DOHH2 (cell line): ENCODE measurements around the gene FGF5.

Experiments used
- H3F3A ChIP-seq: fragments of 200-600 bp; sonication (generic), shearing (Covaris generic); 2 replicates; pipeline ENCODE4 v1.6.0; 2016; ENCODE audit warnings: antibody characterized with exemption, mild to moderate bottlenecking; ENCODE audit not compliant: control insufficient read depth, insufficient read depth
- H3K27ac ChIP-seq: fragments of 200-600 bp; sonication (generic); 2 replicates; pipeline ENCODE4 v1.5.1; 2014; ENCODE audit warnings: low read depth, mild to moderate bottlenecking, low read length, moderate library complexity
- H3K27me3 ChIP-seq: fragments of 200-600 bp; sonication (generic); 2 replicates; pipeline ENCODE4 v1.6.1; 2014; ENCODE audit warnings: mild to moderate bottlenecking, low read length, mixed read lengths; ENCODE audit not compliant: control insufficient read depth
- H3K36me3 ChIP-seq: fragments of 200-600 bp; sonication (generic); 2 replicates; pipeline ENCODE4 v1.6.1; 2014; ENCODE audit warnings: mild to moderate bottlenecking, low read length, moderate library complexity, mixed read lengths; ENCODE audit not compliant: control insufficient read depth
- H3K4me1 ChIP-seq: fragments of 200-600 bp; sonication (generic); 2 replicates; pipeline ENCODE4 v1.6.1; 2014; ENCODE audit warnings: mild to moderate bottlenecking, low read length, mixed read lengths; ENCODE audit not compliant: control insufficient read depth
- H3K4me2 ChIP-seq: fragments of 200-600 bp; sonication (generic); 2 replicates; pipeline ENCODE4 v1.6.0; 2014; ENCODE audit warnings: mild to moderate bottlenecking, low read length, moderate library complexity
- H3K4me3 ChIP-seq: fragments of 200-600 bp; sonication (generic); 2 replicates; pipeline ENCODE4 v1.5.1; 2014; ENCODE audit warnings: mild to moderate bottlenecking, low read length, mixed read lengths
- H3K79me2 ChIP-seq: fragments of 200-600 bp; sonication (generic); 2 replicates; pipeline ENCODE4 v1.6.1; 2014; ENCODE audit warnings: mild to moderate bottlenecking, low read length, mixed read lengths; ENCODE audit not compliant: control insufficient read depth
- H3K9me2 ChIP-seq: fragments of 200-600 bp; sonication (generic); replicated peaks from 2 replicates; pipeline ENCODE4 v1.6.1; 2014; ENCODE audit warnings: mild to moderate bottlenecking, low read length, mixed read lengths; ENCODE audit not compliant: control insufficient read depth
- H3K9me3 ChIP-seq: fragments of 200-600 bp; sonication (generic); 2 replicates; pipeline ENCODE4 v1.6.1; 2014; ENCODE audit warnings: antibody characterized with exemption, low read length, mixed read lengths; ENCODE audit not compliant: control insufficient read depth, insufficient read depth
- H4K20me1 ChIP-seq: fragments of 200-600 bp; sonication (generic); 2 replicates; pipeline ENCODE4 v1.6.0; 2014; ENCODE audit warnings: low read depth, mild to moderate bottlenecking, antibody characterized with exemption, low read length, moderate library complexity; ENCODE audit not compliant: control insufficient read depth, insufficient read depth
- EZH2phosphoT487 ChIP-seq: fragments of 200-600 bp; sonication (generic); IDR thresholded peaks from 2 replicates; pipeline ENCODE4 v1.6.1; 2017; ENCODE audit warnings: borderline replicate concordance, mild to moderate bottlenecking, antibody characterized with exemption, low read length, moderate library complexity, mixed read lengths
- TF ChIP-seq, protein P1 (sequence below): fragments of 200-600 bp; sonication (generic); IDR thresholded peaks from one replicate; pipeline ENCODE4 v1.5.1; 2014; ENCODE audit warnings: antibody characterized with exemption, mild to moderate bottlenecking, low read depth, low read length; ENCODE audit not compliant: poor library complexity, severe bottlenecking

Gene FGF5

DNA sequence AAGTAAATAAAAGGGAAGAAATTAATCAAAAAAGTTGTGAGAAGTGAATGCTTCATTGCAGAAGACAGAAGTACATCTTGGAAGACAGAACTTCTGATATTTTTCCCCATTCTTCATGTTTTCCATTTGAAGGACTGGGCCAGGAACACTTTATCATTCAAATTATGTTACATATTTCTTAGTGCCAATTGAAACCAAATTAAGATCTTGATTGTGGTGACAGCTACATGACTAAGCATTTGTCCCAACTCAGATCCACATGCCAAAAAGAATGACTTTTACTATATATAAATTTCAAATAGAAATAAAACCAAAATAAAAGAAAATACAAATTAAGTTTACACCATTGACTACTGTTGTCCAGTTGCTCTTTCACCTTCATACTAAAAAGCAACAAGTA, 14.0 kb upstream of the FGF5 start:
- H3K4me3 ChIP-seq = no peak overlapping the region
- H4K20me1 ChIP-seq = no peaks in the 10 kb centered on the region
- TF ChIP-seq, protein P1, sequence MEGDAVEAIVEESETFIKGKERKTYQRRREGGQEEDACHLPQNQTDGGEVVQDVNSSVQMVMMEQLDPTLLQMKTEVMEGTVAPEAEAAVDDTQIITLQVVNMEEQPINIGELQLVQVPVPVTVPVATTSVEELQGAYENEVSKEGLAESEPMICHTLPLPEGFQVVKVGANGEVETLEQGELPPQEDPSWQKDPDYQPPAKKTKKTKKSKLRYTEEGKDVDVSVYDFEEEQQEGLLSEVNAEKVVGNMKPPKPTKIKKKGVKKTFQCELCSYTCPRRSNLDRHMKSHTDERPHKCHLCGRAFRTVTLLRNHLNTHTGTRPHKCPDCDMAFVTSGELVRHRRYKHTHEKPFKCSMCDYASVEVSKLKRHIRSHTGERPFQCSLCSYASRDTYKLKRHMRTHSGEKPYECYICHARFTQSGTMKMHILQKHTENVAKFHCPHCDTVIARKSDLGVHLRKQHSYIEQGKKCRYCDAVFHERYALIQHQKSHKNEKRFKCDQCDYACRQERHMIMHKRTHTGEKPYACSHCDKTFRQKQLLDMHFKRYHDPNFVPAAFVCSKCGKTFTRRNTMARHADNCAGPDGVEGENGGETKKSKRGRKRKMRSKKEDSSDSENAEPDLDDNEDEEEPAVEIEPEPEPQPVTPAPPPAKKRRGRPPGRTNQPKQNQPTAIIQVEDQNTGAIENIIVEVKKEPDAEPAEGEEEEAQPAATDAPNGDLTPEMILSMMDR = no peak
- no peak for TF ChIP-seq EZH2phosphoT487
- H3K9me3 ChIP-seq = no peaks in the 10 kb centered on the region
- H3K36me3 ChIP-seq = no peaks in the 10 kb centered on the region
- H3K9me2 ChIP-seq = no peaks in the 10 kb centered on the region
- no peak overlapping the region for H3K27ac ChIP-seq
- no peaks in the 10 kb centered on the region for H3F3A ChIP-seq
- H3K4me2 ChIP-seq = no peak overlapping the region
- H3K79me2 ChIP-seq = no peaks in the 10 kb centered on the region
- H3K4me1 ChIP-seq = no peaks in the 10 kb centered on the region
- H3K27me3 ChIP-seq = no peaks in the 10 kb centered on the region

DNA sequence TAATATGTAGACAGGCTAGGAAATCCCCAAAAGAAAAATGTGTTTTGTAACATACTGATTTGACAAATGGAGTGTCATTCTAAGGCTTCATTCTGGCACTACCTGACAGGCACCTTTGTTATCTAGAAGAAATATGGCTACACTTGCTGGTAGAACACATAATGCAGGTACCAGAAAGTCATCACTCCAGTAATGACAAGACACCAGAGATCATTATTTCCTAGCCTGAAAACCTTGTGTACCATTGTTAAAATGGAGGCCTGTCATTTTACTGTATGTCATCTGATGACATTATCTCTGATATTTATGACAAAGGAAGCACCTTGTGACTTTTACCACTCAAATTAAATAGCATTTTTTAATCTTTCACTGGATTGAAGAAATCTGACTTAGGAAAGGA, 13.5 kb upstream of the FGF5 start:
- Histone ChIP-seq H3K4me2 (no peak overlapping the region), H3K36me3 (no peaks in the 10 kb centered on the region)
- TF ChIP-seq, protein P1 = no peak
- no peak for TF ChIP-seq EZH2phosphoT487

DNA sequence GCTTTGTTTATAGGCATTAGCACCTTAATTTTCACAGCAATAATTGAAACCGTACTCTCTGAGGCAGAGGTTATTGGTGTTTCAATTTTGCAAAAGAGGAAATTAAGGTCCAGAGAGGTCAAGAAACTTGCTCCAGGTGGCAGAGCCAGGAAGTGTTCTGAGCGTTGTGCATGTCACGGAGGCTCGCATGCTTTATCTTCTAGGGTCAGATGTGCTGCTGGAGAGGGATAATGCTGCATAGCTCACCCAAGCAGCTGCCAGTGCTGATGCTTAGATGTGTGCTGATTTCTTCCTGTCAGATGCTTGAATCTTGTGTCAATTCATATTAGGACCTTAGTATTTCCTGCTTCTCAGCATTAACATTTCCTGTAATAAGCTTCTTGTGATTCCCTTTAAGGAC, 13.0 kb upstream of the FGF5 start:
- no peaks in the 10 kb centered on the region for H4K20me1 ChIP-seq
- no peaks in the 10 kb centered on the region for H3K27me3 ChIP-seq
- H3F3A ChIP-seq = no peaks in the 10 kb centered on the region
- no peaks in the 10 kb centered on the region for H3K9me2 ChIP-seq
- H3K4me2 ChIP-seq = no peak overlapping the region
- no peaks in the 10 kb centered on the region for H3K4me1 ChIP-seq
- H3K36me3 ChIP-seq = no peaks in the 10 kb centered on the region
- no peaks in the 10 kb centered on the region for H3K79me2 ChIP-seq
- no peak overlapping the region for H3K27ac ChIP-seq
- H3K9me3 ChIP-seq = no peaks in the 10 kb centered on the region
- TF ChIP-seq, protein P1 = no peak
- TF ChIP-seq EZH2phosphoT487 = no peak
- H3K4me3 ChIP-seq = no peak overlapping the region

More for the DNA sequence above, 13.5 kb upstream of the FGF5 start:
- H3K4me3 ChIP-seq = no peak overlapping the region
- no peaks in the 10 kb centered on the region for H3K9me2 ChIP-seq
- H4K20me1 ChIP-seq = no peaks in the 10 kb centered on the region
- no peaks in the 10 kb centered on the region for H3K9me3 ChIP-seq
- no peaks in the 10 kb centered on the region for H3K4me1 ChIP-seq
- no peak overlapping the region for H3K27ac ChIP-seq
- H3F3A ChIP-seq = no peaks in the 10 kb centered on the region
- no peaks in the 10 kb centered on the region for H3K79me2 ChIP-seq
- no peaks in the 10 kb centered on the region for H3K27me3 ChIP-seq

DNA sequence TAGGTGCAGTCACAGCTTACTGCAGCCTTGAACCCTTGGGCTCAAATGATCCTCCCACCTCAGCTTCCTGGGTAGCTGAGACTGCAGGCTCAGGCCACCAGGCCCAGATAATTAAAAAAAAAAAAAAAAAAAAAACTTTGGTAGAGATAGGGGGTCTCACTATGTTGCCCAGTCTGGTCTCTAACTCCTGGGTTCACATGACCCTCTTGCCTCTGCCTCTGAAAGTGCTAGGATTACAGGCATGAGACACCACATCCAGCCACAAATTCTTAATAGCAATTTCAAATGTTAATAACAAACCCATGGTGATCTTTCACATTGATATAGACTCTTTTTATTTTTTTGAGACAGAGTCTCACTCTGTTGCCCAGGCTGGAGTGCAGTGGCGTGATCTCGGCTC, 12.3 kb upstream of the FGF5 start:
- TF ChIP-seq EZH2phosphoT487 = no peak
- TF ChIP-seq, protein P1 = no peak

More for the DNA sequence above, 12.3 kb upstream of the FGF5 start:
- Histone ChIP-seq H3F3A (no peaks in the 10 kb centered on the region), H3K36me3 (no peaks in the 10 kb centered on the region), H3K79me2 (no peaks in the 10 kb centered on the region), H4K20me1 (no peaks in the 10 kb centered on the region), H3K4me1 (no peaks in the 10 kb centered on the region), H3K9me2 (no peaks in the 10 kb centered on the region), H3K4me2 (no peak overlapping the region), H3K27me3 (no peaks in the 10 kb centered on the region), H3K27ac (no peak overlapping the region), H3K9me3 (no peaks in the 10 kb centered on the region), H3K4me3 (no peak overlapping the region)
